GM15510 (cell line): ENCODE measurements around the gene ADGRA1.

Source experiments
- POLR2A ChIP-seq: IDR thresholded peaks from 3 replicates; pipeline ENCODE4 v1.6.1; 2011; ENCODE audit warnings: borderline replicate concordance; ENCODE audit not compliant: insufficient read length; ENCODE audit errors: extremely low read depth

The ADGRA1 gene

GRCh38 chr10:133173860-133174640 lies 86.3 kb downstream of the ADGRA1 start:
- no peak for TF ChIP-seq POLR2A

- no peak for TF ChIP-seq POLR2A
Measured at GRCh38 chr10:133174689-133175263, 87.1 kb downstream of the ADGRA1 start.

GRCh38 chr10:133176546-133176945 lies 88.8 kb downstream of the ADGRA1 start:
- no peak for TF ChIP-seq POLR2A

- no peak for TF ChIP-seq POLR2A
Measured at GRCh38 chr10:133177380-133178157, 89.8 kb downstream of the ADGRA1 start.

- no peak for TF ChIP-seq POLR2A
Measured at GRCh38 chr10:133178357-133179127, 90.8 kb downstream of the ADGRA1 start.

GRCh38 chr10:133179128-133179520 lies 91.4 kb downstream of the ADGRA1 start:
- TF ChIP-seq POLR2A = no peak

GRCh38 chr10:133179651-133180050 lies 91.9 kb downstream of the ADGRA1 start:
- TF ChIP-seq POLR2A = no peak

- TF ChIP-seq POLR2A = no peak
Measured at GRCh38 chr10:133180192-133180964, 92.7 kb downstream of the ADGRA1 start.

GRCh38 chr10:133180965-133181639 lies 93.4 kb downstream of the ADGRA1 start:
- no peak for TF ChIP-seq POLR2A
